Sigmoid colon (tissue), 3 donors: ENCODE measurements around the gene CDC37L1.

Experiments
- POLR2A ChIP-seq, 2 donors: fragments of 450-650 bp; IDR thresholded peaks; one replicate each; pipeline ENCODE4 v1.6.1; 2016; ENCODE audit warnings: antibody characterized with exemption in 2 of 2, mild to moderate bottlenecking in 2 of 2, moderate library complexity in 2 of 2
- TF ChIP-seq, protein P1 (sequence below), 4 experiments: fragments of 450-650 bp in 3 of 4; fragments of 200-600 bp in 1 of 4; IDR thresholded peaks; one replicate each; pipeline ENCODE4 v1.5.1; 2016 to 2019; ENCODE audit warnings: antibody characterized with exemption in 4 of 4, mild to moderate bottlenecking in 3 of 4, moderate library complexity in 2 of 4

DNA sequence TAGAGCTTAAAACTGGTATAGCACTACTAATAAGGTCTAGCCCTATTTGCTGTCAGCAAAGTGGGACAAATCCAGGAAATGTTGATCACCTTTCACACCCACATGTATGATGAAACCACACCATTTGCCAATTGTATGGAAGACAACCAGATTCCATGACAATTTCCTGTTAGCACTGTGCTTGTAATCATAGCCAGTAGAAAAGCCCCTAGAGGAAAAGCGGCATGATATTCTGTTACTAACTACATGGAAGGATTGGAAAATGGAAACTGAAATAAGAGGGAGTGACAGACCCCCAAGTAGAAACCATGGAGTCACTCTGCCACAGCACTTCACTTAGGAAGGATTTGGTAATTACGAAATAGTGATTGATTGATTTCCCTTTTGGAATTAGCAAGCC, 14.0 kb upstream of the CDC37L1 start:
- TF ChIP-seq, protein P1, sequence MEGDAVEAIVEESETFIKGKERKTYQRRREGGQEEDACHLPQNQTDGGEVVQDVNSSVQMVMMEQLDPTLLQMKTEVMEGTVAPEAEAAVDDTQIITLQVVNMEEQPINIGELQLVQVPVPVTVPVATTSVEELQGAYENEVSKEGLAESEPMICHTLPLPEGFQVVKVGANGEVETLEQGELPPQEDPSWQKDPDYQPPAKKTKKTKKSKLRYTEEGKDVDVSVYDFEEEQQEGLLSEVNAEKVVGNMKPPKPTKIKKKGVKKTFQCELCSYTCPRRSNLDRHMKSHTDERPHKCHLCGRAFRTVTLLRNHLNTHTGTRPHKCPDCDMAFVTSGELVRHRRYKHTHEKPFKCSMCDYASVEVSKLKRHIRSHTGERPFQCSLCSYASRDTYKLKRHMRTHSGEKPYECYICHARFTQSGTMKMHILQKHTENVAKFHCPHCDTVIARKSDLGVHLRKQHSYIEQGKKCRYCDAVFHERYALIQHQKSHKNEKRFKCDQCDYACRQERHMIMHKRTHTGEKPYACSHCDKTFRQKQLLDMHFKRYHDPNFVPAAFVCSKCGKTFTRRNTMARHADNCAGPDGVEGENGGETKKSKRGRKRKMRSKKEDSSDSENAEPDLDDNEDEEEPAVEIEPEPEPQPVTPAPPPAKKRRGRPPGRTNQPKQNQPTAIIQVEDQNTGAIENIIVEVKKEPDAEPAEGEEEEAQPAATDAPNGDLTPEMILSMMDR (IDR thresholded peaks at IDR 0.05), result no peak
- TF ChIP-seq POLR2A (IDR thresholded peaks at IDR 0.05), result no peak
